GM12891 (cell line): Measurements from ENCODE around the gene CFAP100.

ENCODE experiments used
- POLR2A ChIP-seq: IDR thresholded peaks from 2 replicates; pipeline ENCODE4 v1.6.1; 2011; ENCODE audit warnings: low read depth, low read length, control low read depth
- POLR2AphosphoS5 ChIP-seq: IDR thresholded peaks from 2 replicates; pipeline ENCODE4 v1.6.1; 2011; ENCODE audit warnings: low read depth, low read length, control low read depth
- POU2F2 ChIP-seq: IDR thresholded peaks from 2 replicates; pipeline ENCODE4 v1.6.1; 2011; ENCODE audit warnings: low read depth, mild to moderate bottlenecking, control low read depth, low read length, moderate library complexity

DNA sequence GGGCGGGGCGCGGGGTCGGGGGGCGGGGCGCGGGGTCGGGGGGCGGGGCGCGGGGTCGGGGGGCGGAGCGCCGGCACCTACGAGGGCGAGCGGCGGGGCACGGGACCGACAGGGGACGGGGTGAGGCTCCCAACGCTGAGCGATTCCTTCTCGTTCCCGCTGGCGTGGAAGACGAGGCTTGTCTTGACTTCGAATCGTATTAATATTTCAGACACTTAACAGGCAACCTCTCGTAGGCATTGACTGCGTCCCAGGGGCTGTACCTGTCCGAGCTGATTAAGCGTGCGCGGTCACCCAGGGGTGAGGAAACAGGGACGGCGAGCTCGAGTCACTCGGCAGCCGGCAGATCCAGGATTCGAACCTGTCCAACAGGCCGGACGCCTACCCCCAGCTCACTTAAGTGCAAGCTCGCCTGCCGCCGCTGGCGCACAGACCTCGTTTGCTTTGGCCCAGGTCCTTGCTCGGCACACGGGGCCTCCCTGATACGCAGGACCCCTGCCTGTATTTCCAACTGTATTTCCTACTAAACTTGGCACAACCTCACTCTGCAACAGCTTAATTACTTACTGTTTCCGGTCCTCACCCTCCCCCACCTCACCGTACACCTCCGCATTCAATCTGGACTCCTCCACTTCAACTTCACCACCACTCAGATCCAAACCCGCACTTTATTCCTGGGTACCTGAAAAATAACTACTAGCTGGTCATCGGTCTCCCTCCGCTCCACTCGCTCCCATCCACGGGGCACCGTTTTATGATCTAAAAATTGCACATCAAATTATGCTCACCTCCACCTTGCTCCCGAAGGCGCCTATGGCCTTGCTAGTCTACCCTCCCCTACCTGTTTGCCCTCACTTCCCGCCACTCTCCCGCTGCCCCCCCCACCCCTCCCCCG lies 81.7 kb downstream of the CFAP100 start:
- TF ChIP-seq POLR2A (no peak), POU2F2 (no peak), POLR2AphosphoS5 (no peak)
